ENCODE results near the gene VPS26A.

VPS26A gene

GRCh38 chr10:69217119-69217754 lies 93.3 kb downstream of the VPS26A start:
- peak; percentile 75 to 80 for DNase-seq (ENCODE audit: low read depth in 2 of 2)
- no peak overlapping the region for H3K4me3 ChIP-seq (replicated peaks in 1 of 2; ENCODE audit: low read depth in 2 of 2, low read length in 2 of 2)
- TF ChIP-seq CTCF (IDR thresholded peaks at IDR 0.05; ENCODE audit: low read depth, low read length): no peak

- no peak overlapping the region for H3K4me3 ChIP-seq (replicated peaks in 1 of 2; ENCODE audit: low read depth in 2 of 2, low read length in 2 of 2)
- TF ChIP-seq CTCF (IDR thresholded peaks at IDR 0.05; ENCODE audit: low read depth, low read length): no peak
- no peak for DNase-seq (ENCODE audit: low read depth in 2 of 2)
These were observed 94.9 kb downstream of the VPS26A start for GRCh38 chr10:69218831-69219230.

GRCh38 chr10:69220041-69220451 lies 96.1 kb downstream of the VPS26A start, which contains the start of gene HKDC1:
Gene HKDC1, plus strand, starts transcription at chr10:69220332. Its CDS starts 104 bp downstream, at chr10:69220436.
- no peak for TF ChIP-seq CTCF (IDR thresholded peaks at IDR 0.05; ENCODE audit: low read depth, low read length)
- no peak for DNase-seq (ENCODE audit: low read depth in 2 of 2)
- H3K4me3 ChIP-seq (replicated peaks in 1 of 2; ENCODE audit: low read depth in 2 of 2, low read length in 2 of 2): no peak within 1 kb of the TSS

GRCh38 chr10:69220507-69220906 lies 96.5 kb downstream of the VPS26A start:
- DNase-seq (ENCODE audit: low read depth in 2 of 2): no peak
- no peak overlapping the region for H3K4me3 ChIP-seq (replicated peaks in 1 of 2; ENCODE audit: low read depth in 2 of 2, low read length in 2 of 2)
- TF ChIP-seq CTCF (IDR thresholded peaks at IDR 0.05; ENCODE audit: low read depth, low read length): no peak

All from cardiac fibroblast (primary cell).